Brain microvascular endothelial cell (primary cell): ENCODE data around the gene STK36.

Source experiments
- DNase-seq: peaks from one replicate; pipeline ENCODE4 v3.0.0-alpha.2; 2020
- H3K27ac ChIP-seq: fragments of 250-450 bp; sonication (Bioruptor Pico); 2 replicates; pipeline ENCODE4 v1.5.1; 2020; ENCODE audit warnings: mild to moderate bottlenecking, moderate library complexity
- H3K27me3 ChIP-seq: fragments of 250-450 bp; sonication (Bioruptor Pico); replicated peaks from 2 replicates; pipeline ENCODE4 v1.5.1; 2020; ENCODE audit warnings: mild to moderate bottlenecking
- H3K36me3 ChIP-seq: fragments of 250-450 bp; sonication (Bioruptor Pico); replicated peaks from 2 replicates; pipeline ENCODE4 v1.5.1; 2020; ENCODE audit warnings: mild to moderate bottlenecking
- H3K4me3 ChIP-seq: 2 replicates; pipeline ENCODE4 v1.5.1; 2011; ENCODE audit warnings: low read depth, mild to moderate bottlenecking, control low read depth, low read length, moderate library complexity
- in situ Hi-C: cut with HindIII; loops from 2 replicates; pipeline ENCODE4 v1.10.0; 2017; ENCODE audit warnings: low sequenced_read_pairs, low pct_ligation_motif_present
- TF ChIP-seq, protein P1 (sequence below): IDR thresholded peaks from 2 replicates; pipeline ENCODE4 v1.5.1; 2011; ENCODE audit warnings: low read depth, mild to moderate bottlenecking, moderate library complexity, low read length, control low read depth, inconsistent platforms; ENCODE audit errors: missing control alignments

The STK36 gene

DNA sequence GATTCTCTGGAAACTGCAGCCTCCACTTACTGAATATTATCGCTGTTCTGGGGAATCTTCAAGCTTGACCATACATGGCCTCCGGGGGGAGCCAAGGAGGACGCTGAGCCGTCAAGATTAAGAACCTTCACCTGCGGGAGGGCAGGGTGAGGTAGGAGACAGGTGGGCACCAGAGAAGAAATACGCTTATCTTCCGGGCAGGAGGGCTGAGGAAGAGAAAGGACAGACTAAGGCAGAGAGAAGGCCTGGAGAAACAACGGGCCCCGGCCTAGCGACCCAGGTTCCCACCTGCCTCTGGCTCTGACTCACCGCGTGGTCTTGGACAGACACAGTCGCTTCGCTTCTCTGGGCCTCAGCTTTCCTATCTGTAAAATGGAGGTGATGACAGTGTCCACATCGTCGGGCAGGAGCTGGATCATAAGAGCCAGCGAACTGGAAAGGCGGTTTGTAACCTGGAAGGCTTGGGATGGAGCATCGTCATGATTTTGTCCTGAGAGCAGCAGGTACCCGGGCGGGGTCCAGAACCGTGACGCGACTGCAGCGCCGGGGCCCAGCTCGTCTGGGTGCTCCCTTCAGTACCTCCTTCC, 13.1 kb upstream of the STK36 start:
- in situ Hi-C loops, result no loop called here
- Histone ChIP-seq H3K27ac (peak overlapping the region; percentile 43), H3K4me3 (peak overlapping the region; percentile 94), H3K36me3 (peaks cover 45% of the 10 kb centered on the region), H3K27me3 (no peaks in the 10 kb centered on the region)
- TF ChIP-seq, protein P1, sequence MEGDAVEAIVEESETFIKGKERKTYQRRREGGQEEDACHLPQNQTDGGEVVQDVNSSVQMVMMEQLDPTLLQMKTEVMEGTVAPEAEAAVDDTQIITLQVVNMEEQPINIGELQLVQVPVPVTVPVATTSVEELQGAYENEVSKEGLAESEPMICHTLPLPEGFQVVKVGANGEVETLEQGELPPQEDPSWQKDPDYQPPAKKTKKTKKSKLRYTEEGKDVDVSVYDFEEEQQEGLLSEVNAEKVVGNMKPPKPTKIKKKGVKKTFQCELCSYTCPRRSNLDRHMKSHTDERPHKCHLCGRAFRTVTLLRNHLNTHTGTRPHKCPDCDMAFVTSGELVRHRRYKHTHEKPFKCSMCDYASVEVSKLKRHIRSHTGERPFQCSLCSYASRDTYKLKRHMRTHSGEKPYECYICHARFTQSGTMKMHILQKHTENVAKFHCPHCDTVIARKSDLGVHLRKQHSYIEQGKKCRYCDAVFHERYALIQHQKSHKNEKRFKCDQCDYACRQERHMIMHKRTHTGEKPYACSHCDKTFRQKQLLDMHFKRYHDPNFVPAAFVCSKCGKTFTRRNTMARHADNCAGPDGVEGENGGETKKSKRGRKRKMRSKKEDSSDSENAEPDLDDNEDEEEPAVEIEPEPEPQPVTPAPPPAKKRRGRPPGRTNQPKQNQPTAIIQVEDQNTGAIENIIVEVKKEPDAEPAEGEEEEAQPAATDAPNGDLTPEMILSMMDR, result peak; percentile 74
- DNase-seq, result peak; percentile 35

DNA sequence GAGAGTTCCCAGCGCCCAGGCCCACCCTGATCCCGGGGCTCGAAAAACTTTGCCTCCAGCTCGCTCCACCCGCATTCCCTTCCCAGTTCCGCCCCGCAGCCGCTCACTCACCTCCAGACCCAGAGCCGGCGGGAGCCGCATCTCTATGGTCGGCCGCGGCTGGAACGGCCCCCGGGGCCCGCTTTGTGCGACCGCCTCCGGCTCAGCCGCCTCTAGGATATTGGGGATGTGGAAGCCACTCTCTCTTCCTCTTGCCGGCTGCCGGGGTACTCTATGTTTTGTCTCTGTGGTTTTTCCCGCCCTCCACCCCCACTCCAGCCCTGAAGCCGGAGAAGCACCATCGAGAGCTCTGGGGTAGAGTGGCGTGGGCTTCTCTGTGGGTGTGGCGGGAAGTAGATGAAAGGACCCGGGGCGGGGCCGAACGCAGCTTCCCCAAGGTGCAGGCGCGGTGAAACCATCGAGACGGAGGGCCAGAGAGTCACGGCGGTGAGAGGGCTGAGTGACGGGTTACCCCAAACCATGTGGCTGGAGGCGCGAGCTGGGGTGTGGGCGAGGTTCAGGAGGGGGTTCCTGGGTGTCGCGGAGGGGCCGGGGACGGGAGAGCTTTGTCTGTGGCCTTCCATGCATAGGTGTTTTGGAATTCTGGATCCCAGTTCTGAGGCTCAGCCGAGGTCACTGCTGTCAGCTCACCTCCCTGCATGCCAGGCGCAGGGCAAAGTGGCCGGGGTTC, 12.5 kb upstream of the STK36 start, which contains the start of the genes BCS1L and ZNF142:
BCS1L (plus strand) TSS at position 426 of the 730 bp plus-strand sequence. CDS start 1,305 bp downstream, outside the sequence.
ZNF142 (minus strand) TSS at position 366 of the 730 bp plus-strand sequence. CDS start 3,194 bp downstream, outside the sequence.
- peak within 1 kb of the TSS; percentile 94 for H3K4me3 ChIP-seq
- TF ChIP-seq, protein P1, result no peak
- peak within 1 kb of the TSS; percentile 43 for H3K27ac ChIP-seq
- no peaks in the 10 kb centered on the region for H3K27me3 ChIP-seq
- peaks cover 50% of the 10 kb centered on the region for H3K36me3 ChIP-seq
- DNase-seq, result peak; percentile 88
- in situ Hi-C loops, result no loop called here

DNA sequence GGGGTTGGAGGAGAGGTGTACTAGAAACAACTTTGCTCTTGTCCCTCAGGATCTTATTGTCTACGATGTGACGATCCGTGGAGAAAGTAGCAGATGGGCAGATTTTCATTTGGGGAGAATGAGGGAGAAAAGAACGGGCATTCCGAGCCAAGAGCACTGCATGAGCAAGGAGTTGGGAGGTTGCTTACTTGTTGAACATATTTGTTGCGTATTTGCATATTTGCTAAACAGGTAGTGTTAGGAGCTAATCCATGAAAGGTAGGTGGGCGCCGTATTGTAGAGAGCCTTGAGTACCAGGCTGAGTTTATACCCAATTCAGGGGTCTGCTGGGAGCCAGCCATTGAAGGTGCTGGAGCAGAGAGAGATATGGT, 11.9 kb upstream of the STK36 start:
- in situ Hi-C loops, result no loop called here
- no peak for DNase-seq
- Histone ChIP-seq H3K27ac (no peak overlapping the region), H3K27me3 (no peaks in the 10 kb centered on the region), H3K4me3 (peak overlapping the region; percentile 94), H3K36me3 (peaks cover 52% of the 10 kb centered on the region)
- TF ChIP-seq, protein P1, result no peak

DNA sequence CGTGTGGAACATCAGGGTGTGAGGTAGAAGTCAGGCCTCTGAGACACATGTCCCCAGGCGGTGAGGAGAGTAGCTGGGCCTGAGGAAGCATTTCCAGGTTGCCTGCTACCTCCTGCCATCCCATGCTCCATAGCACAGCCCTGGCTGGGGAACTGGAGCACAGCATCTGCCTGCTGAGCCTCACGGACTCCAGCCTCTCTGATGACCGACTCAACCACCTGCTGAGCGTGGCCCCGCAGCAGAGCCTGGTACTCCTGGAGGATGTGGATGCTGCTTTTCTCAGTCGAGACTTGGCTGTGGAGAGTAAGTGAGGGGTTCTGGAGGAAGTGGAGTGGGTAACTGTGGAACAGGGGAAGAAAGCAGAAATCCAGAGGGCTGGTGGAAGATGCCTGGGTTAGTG, 9.5 kb upstream of the STK36 start:
- in situ Hi-C loops, result no loop called here
- Histone ChIP-seq H3K36me3 (peaks cover 58% of the 10 kb centered on the region), H3K4me3 (no peak overlapping the region), H3K27me3 (no peaks in the 10 kb centered on the region), H3K27ac (no peak overlapping the region)
- TF ChIP-seq, protein P1, result no peak
- no peak for DNase-seq

DNA sequence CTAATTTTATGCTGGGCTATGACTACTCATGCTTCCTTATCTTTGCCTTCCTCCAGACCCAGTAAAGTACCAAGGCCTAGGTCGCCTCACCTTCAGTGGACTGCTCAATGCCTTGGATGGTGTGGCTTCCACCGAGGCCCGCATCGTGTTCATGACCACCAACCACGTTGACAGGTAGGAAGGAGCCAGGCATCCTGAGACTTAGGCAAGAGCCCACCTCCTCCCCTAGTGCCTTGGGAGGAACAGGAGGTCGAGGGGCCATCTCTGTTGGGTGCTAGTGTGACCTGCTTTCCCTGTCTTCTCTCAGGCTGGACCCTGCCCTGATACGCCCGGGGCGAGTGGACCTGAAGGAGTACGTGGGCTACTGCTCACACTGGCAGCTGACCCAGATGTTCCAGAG, 9.1 kb upstream of the STK36 start:
- Histone ChIP-seq H3K27me3 (no peaks in the 10 kb centered on the region), H3K4me3 (no peak overlapping the region), H3K36me3 (peaks cover 63% of the 10 kb centered on the region), H3K27ac (no peak overlapping the region)
- DNase-seq, result no peak
- TF ChIP-seq, protein P1, result no peak
- in situ Hi-C loops, result no loop called here
